H9 (cell line): Measurements from ENCODE around the gene FRG1. TPM values are rescaled to one million over a fixed set of nuclear protein-coding genes. Genes with fewer than 3 reads are reported as not detected.

ENCODE experiments used
- DNase-seq: peaks from one replicate; pipeline ENCODE4 v3.0.0-alpha.2; 2017
- H2AFZ ChIP-seq: one replicate; pipeline ENCODE4 v1.6.1; 2013; ENCODE audit warnings: mild to moderate bottlenecking, low read length, control low read depth, moderate library complexity
- H2AK5ac ChIP-seq: 2 replicates; pipeline ENCODE4 v1.6.1; 2013; ENCODE audit warnings: low read length, control low read depth, mixed read lengths; ENCODE audit not compliant: insufficient read length
- H2BK120ac ChIP-seq: one replicate; pipeline ENCODE4 v1.6.1; 2013; ENCODE audit warnings: low read depth, mild to moderate bottlenecking, low read length, control low read depth, inconsistent platforms; ENCODE audit not compliant: poor library complexity, severe bottlenecking
- H2BK12ac ChIP-seq: 2 replicates; pipeline ENCODE4 v1.6.1; 2013; ENCODE audit warnings: low read length, control low read depth, mixed read lengths, low read depth; ENCODE audit not compliant: insufficient read length
- H2BK15ac ChIP-seq: 2 replicates; pipeline ENCODE4 v1.6.1; 2013; ENCODE audit warnings: low read depth, low read length, control low read depth
- H2BK20ac ChIP-seq: one replicate; pipeline ENCODE4 v1.6.1; 2013; ENCODE audit warnings: low read depth, mild to moderate bottlenecking, low read length, control low read depth, inconsistent platforms; ENCODE audit not compliant: poor library complexity, severe bottlenecking
- H2BK5ac ChIP-seq: 2 replicates; pipeline ENCODE4 v1.6.1; 2013; ENCODE audit warnings: low read length, control low read depth, mixed read lengths; ENCODE audit not compliant: insufficient read length
- H3K14ac ChIP-seq: 2 replicates; pipeline ENCODE4 v1.6.1; 2013; ENCODE audit warnings: low read length, control low read depth; ENCODE audit not compliant: insufficient read depth
- H3K18ac ChIP-seq: 2 replicates; pipeline ENCODE4 v1.6.1; 2013; ENCODE audit warnings: low read depth, mild to moderate bottlenecking, mixed read lengths, low read length, control low read depth; ENCODE audit not compliant: insufficient read length
- H3K23ac ChIP-seq: 2 replicates; pipeline ENCODE4 v1.6.1; 2013; ENCODE audit warnings: low read length, control low read depth, mixed read lengths, low read depth; ENCODE audit not compliant: insufficient read length
- H3K23me2 ChIP-seq: 2 replicates; pipeline ENCODE4 v1.6.1; 2013; ENCODE audit warnings: low read depth, mild to moderate bottlenecking, mixed read lengths, low read length, control low read depth; ENCODE audit not compliant: insufficient read length, poor library complexity, severe bottlenecking
- H3K27ac ChIP-seq: 2 replicates; pipeline ENCODE4 v1.5.1; 2013; ENCODE audit warnings: low read length, control low read depth, mixed read lengths, low read depth; ENCODE audit not compliant: insufficient read length
- H3K27me3 ChIP-seq: 2 replicates; pipeline ENCODE4 v1.6.1; 2013; ENCODE audit warnings: low read length, control low read depth, inconsistent platforms; ENCODE audit not compliant: insufficient read depth
- H3K4ac ChIP-seq: 2 replicates; pipeline ENCODE4 v1.6.1; 2013; ENCODE audit warnings: low read depth, mild to moderate bottlenecking, control low read depth, inconsistent platforms, low read length, moderate library complexity
- H3K4me1 ChIP-seq: 2 replicates; pipeline ENCODE4 v1.6.1; 2013; ENCODE audit warnings: low read length, control low read depth, inconsistent platforms; ENCODE audit not compliant: insufficient read depth
- H3K4me2 ChIP-seq: 2 replicates; pipeline ENCODE4 v1.6.1; 2013; ENCODE audit warnings: low read length, control low read depth, mixed read lengths; ENCODE audit not compliant: insufficient read length, insufficient read depth
- H3K56ac ChIP-seq: 2 replicates; pipeline ENCODE4 v1.6.1; 2013; ENCODE audit warnings: low read depth, mild to moderate bottlenecking, mixed read lengths, low read length, control low read depth; ENCODE audit not compliant: insufficient read length
- H3K79me1 ChIP-seq: 2 replicates; pipeline ENCODE4 v1.6.1; 2013; ENCODE audit warnings: low read depth, mild to moderate bottlenecking, moderate library complexity, low read length, control low read depth, inconsistent platforms; ENCODE audit not compliant: insufficient read depth, poor library complexity, severe bottlenecking
- H3K79me2 ChIP-seq: 2 replicates; pipeline ENCODE4 v1.6.1; 2013; ENCODE audit warnings: low read length, control low read depth, inconsistent platforms; ENCODE audit not compliant: insufficient read depth
- H3K9ac ChIP-seq: 2 replicates; pipeline ENCODE4 v1.6.1; 2013; ENCODE audit warnings: low read length, control low read depth, mixed read lengths; ENCODE audit not compliant: insufficient read length; ENCODE audit errors: extremely low read depth
- H3K9me3 ChIP-seq: one replicate; pipeline ENCODE4 v1.6.1; 2013; ENCODE audit warnings: low read depth, low read length, inconsistent platforms; ENCODE audit not compliant: control insufficient read depth
- H3T11ph ChIP-seq: one replicate; pipeline ENCODE4 v1.6.1; 2013; ENCODE audit warnings: mild to moderate bottlenecking, low read length, control low read depth, inconsistent platforms
- H4K20me1 ChIP-seq: one replicate; pipeline ENCODE4 v1.6.1; 2013; ENCODE audit not compliant: control insufficient read depth, insufficient read length, insufficient read depth
- H4K5ac ChIP-seq: 2 replicates; pipeline ENCODE4 v1.6.1; 2013; ENCODE audit warnings: low read depth, mild to moderate bottlenecking, mixed read lengths, low read length, control low read depth; ENCODE audit not compliant: insufficient read length
- H4K8ac ChIP-seq: replicated peaks from 2 replicates; pipeline ENCODE4 v1.6.1; 2013; ENCODE audit warnings: low read length, control low read depth, mixed read lengths, low read depth; ENCODE audit not compliant: insufficient read length
- H4K91ac ChIP-seq: 2 replicates; pipeline ENCODE4 v1.6.1; 2013; ENCODE audit warnings: low read depth, mild to moderate bottlenecking, moderate library complexity, mixed read lengths, low read length, control low read depth; ENCODE audit not compliant: insufficient read length
- H3K27ac Mint-ChIP-seq, 3 experiments: 2 replicates in 2 of 3; 3 replicates in 1 of 3; pipeline ENCODE4 v1.8.0; 2020 to 2021; ENCODE audit warnings: mixed read lengths in 3 of 3, mild to moderate bottlenecking in 1 of 3, moderate library complexity in 1 of 3
- H3K27me3 Mint-ChIP-seq: 2 replicates; pipeline ENCODE4 v1.8.0; 2021; ENCODE audit warnings: low read depth, mild to moderate bottlenecking, moderate library complexity, mixed read lengths
- H3K36me3 Mint-ChIP-seq, 3 experiments: 2 replicates in 2 of 3; 3 replicates in 1 of 3; pipeline ENCODE4 v1.8.0; 2020 to 2021; ENCODE audit warnings: low read depth in 3 of 3, mixed read lengths in 3 of 3; ENCODE audit not compliant: insufficient read depth in 1 of 3
- H3K4me1 Mint-ChIP-seq, 2 experiments: 2 replicates each; pipeline ENCODE4 v1.8.0; 2020; ENCODE audit warnings: mixed read lengths in 2 of 2
- H3K4me3 Mint-ChIP-seq, 2 experiments: 2 replicates in 1 of 2; 3 replicates in 1 of 2; pipeline ENCODE4 v1.8.0; 2020 to 2021; ENCODE audit warnings: mild to moderate bottlenecking in 2 of 2, mixed read lengths in 2 of 2, moderate library complexity in 1 of 2
- H3K9me3 Mint-ChIP-seq, 2 experiments: 2 replicates in 1 of 2; 3 replicates in 1 of 2; pipeline ENCODE4 v1.8.0; 2020; ENCODE audit warnings: mild to moderate bottlenecking in 2 of 2, mixed read lengths in 2 of 2, moderate library complexity in 1 of 2
- CTCF ChIP-seq: fragments of 200-600 bp; sonication (generic); conservative IDR thresholded peaks from 3 replicates; pipeline ENCODE4 v1.8.0; 2021; ENCODE audit warnings: antibody characterized with exemption, mild to moderate bottlenecking
- WGBS: extraction: QIAGEN DNeasy Blood & Tissue Kit; methylation state at CpG from one replicate; pipeline ENCODE4 v1.1.7; 2013; ENCODE audit warnings: missing lambda C conversion rate, low lambda C conversion rate, mixed read lengths; ENCODE audit not compliant: insufficient read length; ENCODE audit errors: extremely low coverage; 5-methylcytosine and 5-hydroxymethylcytosine counted together
- total RNA-seq: library from RNA; stranded (reverse); gene quantifications from 2 replicates; pipeline ENCODE4 v1.2.1, GENCODE V29; 2021

Gene FRG1
- total RNA-seq, 1 experiment from 2014 or later: 45.6 TPM

- no peak overlapping the region for H3K27ac ChIP-seq
- no peak overlapping the region for H2BK5ac ChIP-seq
- H3K18ac ChIP-seq: no peak overlapping the region
- H2BK15ac ChIP-seq: no peak overlapping the region
- no peak overlapping the region for H3K23ac ChIP-seq
- H3K14ac ChIP-seq: no peak overlapping the region
- Mint-ChIP-seq H3K27ac (no peak overlapping the region), H3K36me3 (peaks cover 3 to 25% (median 11%) of the 10 kb centered on the region in 3 experiments; a peak in 6 of 7 replicates), H3K27me3 (peaks cover 6% of the 10 kb centered on the region), H3K4me1 (no peaks in the 10 kb centered on the region), H3K9me3 (peaks cover 61 to 80% of the 10 kb centered on the region in 2 experiments), H3K4me3 (no peak overlapping the region; a peak in 1 of 5 replicates)
- no peak overlapping the region for H3K4ac ChIP-seq
- no peak overlapping the region for H3K9ac ChIP-seq
- H2AK5ac ChIP-seq: no peak overlapping the region
- H4K20me1 ChIP-seq: no peaks in the 10 kb centered on the region
- no peaks in the 10 kb centered on the region for H3K4me1 ChIP-seq
- H3K23me2 ChIP-seq: no peaks in the 10 kb centered on the region
- no peak overlapping the region for H2BK20ac ChIP-seq
- no peaks in the 10 kb centered on the region for H3K79me2 ChIP-seq
- H2AFZ ChIP-seq: no peak overlapping the region
- H2BK120ac ChIP-seq: no peak overlapping the region
- TF ChIP-seq CTCF: no peak
- H4K91ac ChIP-seq: no peak overlapping the region
- H3K79me1 ChIP-seq: no peaks in the 10 kb centered on the region
- no peak overlapping the region for H4K5ac ChIP-seq
- no peak overlapping the region for H3T11ph ChIP-seq
- H3K4me2 ChIP-seq: no peak overlapping the region
- no CpG with 5 or more reads among the region's 10 CpGs for WGBS
- no peaks in the 10 kb centered on the region for H3K27me3 ChIP-seq
- H4K8ac ChIP-seq: no peak overlapping the region
- no peak overlapping the region for H3K56ac ChIP-seq
- no peak overlapping the region for H2BK12ac ChIP-seq
- peak; percentile 32 for DNase-seq
- no peaks in the 10 kb centered on the region for H3K9me3 ChIP-seq
These were observed 38.8 kb downstream of the FRG1 start for GRCh38 chr4:189979196-189980047.
